Liver (tissue), 3 donors: ENCODE data around the gene SPATA13.

Source experiments
- ATF3 ChIP-seq: IDR thresholded peaks from 2 replicates; pipeline ENCODE4 v1.6.1; 2016; ENCODE audit warnings: antibody characterized with exemption
- FOXA2 ChIP-seq: IDR thresholded peaks from 2 replicates; pipeline ENCODE4 v1.6.1; 2016; ENCODE audit warnings: antibody characterized with exemption
- RAD21 ChIP-seq, 2 donors: IDR thresholded peaks; 2 replicates each; pipeline ENCODE4 v1.6.1; 2016; ENCODE audit warnings: antibody characterized with exemption in 2 of 2, mild to moderate bottlenecking in 2 of 2
- TAF1 ChIP-seq: conservative IDR thresholded peaks from 2 replicates; pipeline ENCODE4 v1.6.1; 2016; ENCODE audit warnings: antibody characterized with exemption, mild to moderate bottlenecking
- ZBTB33 ChIP-seq: IDR thresholded peaks from 2 replicates; pipeline ENCODE4 v1.6.1; 2016; ENCODE audit warnings: antibody characterized with exemption
- TF ChIP-seq, protein P1 (sequence below): fragments of 150-350 bp; IDR thresholded peaks from 2 replicates; pipeline ENCODE4 v1.5.1; 2017; ENCODE audit warnings: improper control_type of control experiment, low read depth, low read length; ENCODE audit not compliant: missing input control
- TF ChIP-seq, protein P2 (sequence below): IDR thresholded peaks from 2 replicates; pipeline ENCODE4 v1.6.1; 2016; ENCODE audit warnings: antibody characterized with exemption, mild to moderate bottlenecking
- donor health status: healthy.
- donor health status: healthy.

- TF ChIP-seq, protein P1, sequence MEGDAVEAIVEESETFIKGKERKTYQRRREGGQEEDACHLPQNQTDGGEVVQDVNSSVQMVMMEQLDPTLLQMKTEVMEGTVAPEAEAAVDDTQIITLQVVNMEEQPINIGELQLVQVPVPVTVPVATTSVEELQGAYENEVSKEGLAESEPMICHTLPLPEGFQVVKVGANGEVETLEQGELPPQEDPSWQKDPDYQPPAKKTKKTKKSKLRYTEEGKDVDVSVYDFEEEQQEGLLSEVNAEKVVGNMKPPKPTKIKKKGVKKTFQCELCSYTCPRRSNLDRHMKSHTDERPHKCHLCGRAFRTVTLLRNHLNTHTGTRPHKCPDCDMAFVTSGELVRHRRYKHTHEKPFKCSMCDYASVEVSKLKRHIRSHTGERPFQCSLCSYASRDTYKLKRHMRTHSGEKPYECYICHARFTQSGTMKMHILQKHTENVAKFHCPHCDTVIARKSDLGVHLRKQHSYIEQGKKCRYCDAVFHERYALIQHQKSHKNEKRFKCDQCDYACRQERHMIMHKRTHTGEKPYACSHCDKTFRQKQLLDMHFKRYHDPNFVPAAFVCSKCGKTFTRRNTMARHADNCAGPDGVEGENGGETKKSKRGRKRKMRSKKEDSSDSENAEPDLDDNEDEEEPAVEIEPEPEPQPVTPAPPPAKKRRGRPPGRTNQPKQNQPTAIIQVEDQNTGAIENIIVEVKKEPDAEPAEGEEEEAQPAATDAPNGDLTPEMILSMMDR: no peak
- TF ChIP-seq FOXA2 (peak; percentile 98), ZBTB33 (no peak), RAD21 (IDR thresholded peaks at IDR 0.05) (no peak), ATF3 (no peak), TAF1 (no peak)
- TF ChIP-seq, protein P2, sequence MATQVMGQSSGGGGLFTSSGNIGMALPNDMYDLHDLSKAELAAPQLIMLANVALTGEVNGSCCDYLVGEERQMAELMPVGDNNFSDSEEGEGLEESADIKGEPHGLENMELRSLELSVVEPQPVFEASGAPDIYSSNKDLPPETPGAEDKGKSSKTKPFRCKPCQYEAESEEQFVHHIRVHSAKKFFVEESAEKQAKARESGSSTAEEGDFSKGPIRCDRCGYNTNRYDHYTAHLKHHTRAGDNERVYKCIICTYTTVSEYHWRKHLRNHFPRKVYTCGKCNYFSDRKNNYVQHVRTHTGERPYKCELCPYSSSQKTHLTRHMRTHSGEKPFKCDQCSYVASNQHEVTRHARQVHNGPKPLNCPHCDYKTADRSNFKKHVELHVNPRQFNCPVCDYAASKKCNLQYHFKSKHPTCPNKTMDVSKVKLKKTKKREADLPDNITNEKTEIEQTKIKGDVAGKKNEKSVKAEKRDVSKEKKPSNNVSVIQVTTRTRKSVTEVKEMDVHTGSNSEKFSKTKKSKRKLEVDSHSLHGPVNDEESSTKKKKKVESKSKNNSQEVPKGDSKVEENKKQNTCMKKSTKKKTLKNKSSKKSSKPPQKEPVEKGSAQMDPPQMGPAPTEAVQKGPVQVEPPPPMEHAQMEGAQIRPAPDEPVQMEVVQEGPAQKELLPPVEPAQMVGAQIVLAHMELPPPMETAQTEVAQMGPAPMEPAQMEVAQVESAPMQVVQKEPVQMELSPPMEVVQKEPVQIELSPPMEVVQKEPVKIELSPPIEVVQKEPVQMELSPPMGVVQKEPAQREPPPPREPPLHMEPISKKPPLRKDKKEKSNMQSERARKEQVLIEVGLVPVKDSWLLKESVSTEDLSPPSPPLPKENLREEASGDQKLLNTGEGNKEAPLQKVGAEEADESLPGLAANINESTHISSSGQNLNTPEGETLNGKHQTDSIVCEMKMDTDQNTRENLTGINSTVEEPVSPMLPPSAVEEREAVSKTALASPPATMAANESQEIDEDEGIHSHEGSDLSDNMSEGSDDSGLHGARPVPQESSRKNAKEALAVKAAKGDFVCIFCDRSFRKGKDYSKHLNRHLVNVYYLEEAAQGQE: no peak
Measured at GRCh38 chr13:24348797-24349515, 188.4 kb downstream of the SPATA13 start.
